Measurements from ENCODE around the gene NECTIN2. TPM values are rescaled to one million over a fixed set of nuclear protein-coding genes. Genes with fewer than 3 reads are reported as not detected.
"Not testable (repeated sequence)": the region's sequence is repeated elsewhere in the genome, so short reads cannot be mapped to it uniquely, and the experiment has no call there.

The NECTIN2 gene
- total RNA-seq, 1 donor from 2014 or later, result 54.2 TPM

GRCh38 chr19:44908074-44908835 is 62.2 kb downstream of the NECTIN2 start:
- peak overlapping the region; percentile 10 for H3K27ac Mint-ChIP-seq
- no peak overlapping the region for H3K4me3 Mint-ChIP-seq
- no peak overlapping the region for H3K27ac ChIP-seq
- no peak for DNase-seq (ENCODE audit: low spot score)
- peaks cover 9% of the 10 kb centered on the region for H3K79me2 ChIP-seq (ENCODE audit: low read depth)
- TF ChIP-seq EZH2 (IDR thresholded peaks at IDR 0.05) (no peak), CTCF (IDR thresholded peaks at IDR 0.05) (no peak), EZH2phosphoT487 (IDR thresholded peaks at IDR 0.05) (no peak)
- no peaks in the 10 kb centered on the region for H3K36me3 ChIP-seq
- no peak overlapping the region for H3K4me2 ChIP-seq
- no peaks in the 10 kb centered on the region for H3K9me3 Mint-ChIP-seq
- H3K9me3 ChIP-seq (ENCODE audit: low read depth), result no peaks in the 10 kb centered on the region
- H3K4me1 Mint-ChIP-seq, result peaks cover 33% of the 10 kb centered on the region
- peaks cover 10% of the 10 kb centered on the region for H3K4me1 ChIP-seq
- no peak overlapping the region for H3K4me3 ChIP-seq
- H2AFZ ChIP-seq (replicated peaks), result no peak overlapping the region
- H3K9ac ChIP-seq, result no peak overlapping the region
- H4K20me1 ChIP-seq (ENCODE audit: low read depth), result peaks cover 12% of the 10 kb centered on the region
- peaks cover 13% of the 10 kb centered on the region for H3K27me3 Mint-ChIP-seq (ENCODE audit: insufficient read depth, low read depth)
- H3K36me3 Mint-ChIP-seq, result peaks cover 4% of the 10 kb centered on the region
- no peaks in the 10 kb centered on the region for H3K27me3 ChIP-seq
- H3F3A ChIP-seq (ENCODE audit: low read depth), result peaks cover 42% of the 10 kb centered on the region

GRCh38 chr19:44908836-44909261 is 62.8 kb downstream of the NECTIN2 start:
- Histone ChIP-seq H3K9me3 (ENCODE audit: low read depth) (no peaks in the 10 kb centered on the region), H3K27me3 (no peaks in the 10 kb centered on the region), H3K4me2 (no peak overlapping the region), H3K4me1 (peaks cover 12% of the 10 kb centered on the region), H3K4me3 (no peak overlapping the region), H3K79me2 (ENCODE audit: low read depth) (peaks cover 9% of the 10 kb centered on the region), H3K36me3 (no peaks in the 10 kb centered on the region), H3F3A (ENCODE audit: low read depth) (peaks cover 42% of the 10 kb centered on the region), H3K27ac (no peak overlapping the region), H2AFZ (replicated peaks) (no peak overlapping the region), H4K20me1 (ENCODE audit: low read depth) (peaks cover 12% of the 10 kb centered on the region), H3K9ac (no peak overlapping the region)
- Mint-ChIP-seq H3K4me1 (peaks cover 35% of the 10 kb centered on the region), H3K27me3 (ENCODE audit: insufficient read depth, low read depth) (peaks cover 13% of the 10 kb centered on the region), H3K4me3 (no peak overlapping the region), H3K36me3 (peaks cover 2% of the 10 kb centered on the region), H3K9me3 (no peaks in the 10 kb centered on the region), H3K27ac (no peak overlapping the region)
- TF ChIP-seq CTCF (IDR thresholded peaks at IDR 0.05) (no peak), EZH2 (IDR thresholded peaks at IDR 0.05) (no peak), EZH2phosphoT487 (IDR thresholded peaks at IDR 0.05) (no peak)
- no peak for DNase-seq (ENCODE audit: low spot score)

- H3K4me3 ChIP-seq, result no peak overlapping the region
- no peak overlapping the region for H3K4me2 ChIP-seq
- no peak for TF ChIP-seq EZH2 (IDR thresholded peaks at IDR 0.05)
- no peak for TF ChIP-seq EZH2phosphoT487 (IDR thresholded peaks at IDR 0.05)
- no peak for TF ChIP-seq CTCF (IDR thresholded peaks at IDR 0.05)
- no peak overlapping the region for H2AFZ ChIP-seq (replicated peaks)
- no peaks in the 10 kb centered on the region for H3K27me3 ChIP-seq
- Mint-ChIP-seq H3K36me3 (peaks cover 2% of the 10 kb centered on the region), H3K27ac (no peak overlapping the region), H3K4me3 (no peak overlapping the region), H3K9me3 (no peaks in the 10 kb centered on the region), H3K4me1 (peaks cover 39% of the 10 kb centered on the region), H3K27me3 (ENCODE audit: insufficient read depth, low read depth) (peaks cover 11% of the 10 kb centered on the region)
- H3K79me2 ChIP-seq (ENCODE audit: low read depth), result peaks cover 9% of the 10 kb centered on the region
- no peak for DNase-seq (ENCODE audit: low spot score)
- peaks cover 12% of the 10 kb centered on the region for H4K20me1 ChIP-seq (ENCODE audit: low read depth)
- H3F3A ChIP-seq (ENCODE audit: low read depth), result peaks cover 37% of the 10 kb centered on the region
- no peak overlapping the region for H3K27ac ChIP-seq
- H3K4me1 ChIP-seq, result peaks cover 15% of the 10 kb centered on the region
- H3K9ac ChIP-seq, result no peak overlapping the region
- no peaks in the 10 kb centered on the region for H3K9me3 ChIP-seq (ENCODE audit: low read depth)
- H3K36me3 ChIP-seq, result no peaks in the 10 kb centered on the region
Observed at GRCh38 chr19:44909775-44910174, 63.7 kb downstream of the NECTIN2 start.

GRCh38 chr19:44911896-44912295 is 65.8 kb downstream of the NECTIN2 start:
- H3K27ac ChIP-seq; DNase-seq (ENCODE audit: low spot score); H2AFZ ChIP-seq (replicated peaks); H3K79me2 ChIP-seq (ENCODE audit: low read depth); H3K4me3 ChIP-seq; H3K36me3 ChIP-seq; H3K27ac Mint-ChIP-seq; H3K9me3 Mint-ChIP-seq; H4K20me1 ChIP-seq (ENCODE audit: low read depth); H3K9me3 ChIP-seq (ENCODE audit: low read depth); H3K27me3 ChIP-seq; H3K36me3 Mint-ChIP-seq; H3K4me3 Mint-ChIP-seq; H3K27me3 Mint-ChIP-seq (ENCODE audit: insufficient read depth, low read depth); H3K4me1 ChIP-seq; H3K9ac ChIP-seq; H3K4me2 ChIP-seq: not testable (repeated sequence)
- H3K4me1 Mint-ChIP-seq, result peaks cover 30% of the 10 kb centered on the region
- peaks cover 17% of the 10 kb centered on the region for H3F3A ChIP-seq (ENCODE audit: low read depth)
